ENCODE results near the gene TMPRSS13.

- TF ChIP-seq POLR2AphosphoS5 (IDR thresholded peaks at IDR 0.05; ENCODE audit: borderline replicate concordance, low read depth, low read length) (no peak), EZH2 (IDR thresholded peaks at IDR 0.05) (no peak), FOXP2 (optimal IDR thresholded peaks at IDR 0.05; ENCODE audit: control extremely low read depth, extremely low read length, insufficient read depth) (no peak)
Measured at GRCh38 chr11:117859488-117860112, 69.6 kb downstream of the TMPRSS13 start.
